CD4-positive, alpha-beta T cell treated with Interleukin-6 for 4 hours (primary cell): ENCODE results near the gene CHIT1.
"Not testable (repeated sequence)": the region's sequence is repeated elsewhere in the genome, so short reads cannot be mapped to it uniquely, and the experiment has no call there.

Experiments used
- DNase-seq: peaks from one replicate; pipeline ENCODE4 v3.0.0-alpha.2; 2020; ENCODE audit warnings: mixed read lengths

The CHIT1 gene

GRCh38 chr1:203265541-203265940, 36.1 kb upstream of the CHIT1 start:
- no peak for DNase-seq

GRCh38 chr1:203264052-203264501, 34.6 kb upstream of the CHIT1 start:
- no peak for DNase-seq

- DNase-seq, result no peak
These were observed 34.0 kb upstream of the CHIT1 start for GRCh38 chr1:203263496-203263895.

GRCh38 chr1:203256636-203257035, 27.2 kb upstream of the CHIT1 start:
- DNase-seq, result not testable (repeated sequence)

- DNase-seq, result not testable (repeated sequence)
These were observed 25.3 kb upstream of the CHIT1 start for GRCh38 chr1:203254782-203255181.

GRCh38 chr1:203252678-203253077, 23.2 kb upstream of the CHIT1 start:
- DNase-seq, result no peak

- DNase-seq, result no peak
These were observed 22.0 kb upstream of the CHIT1 start for GRCh38 chr1:203251466-203251865.

- no peak for DNase-seq
These were observed 21.4 kb upstream of the CHIT1 start for GRCh38 chr1:203250911-203251310.

- no peak for DNase-seq
These were observed 15.3 kb upstream of the CHIT1 start for GRCh38 chr1:203244776-203245175.

GRCh38 chr1:203241708-203242107, 12.2 kb upstream of the CHIT1 start:
- DNase-seq, result not testable (repeated sequence)

- no peak for DNase-seq
These were observed 10.2 kb upstream of the CHIT1 start for GRCh38 chr1:203239526-203240305.

GRCh38 chr1:203239081-203239480, 9.6 kb upstream of the CHIT1 start:
- DNase-seq, result no peak

GRCh38 chr1:203238535-203238934, 9.1 kb upstream of the CHIT1 start:
- no peak for DNase-seq

- not testable (repeated sequence) for DNase-seq
These were observed 5.4 kb upstream of the CHIT1 start for GRCh38 chr1:203234901-203235300.

- no peak for DNase-seq
These were observed 803 bp downstream of the CHIT1 start for GRCh38 chr1:203228670-203229069.

GRCh38 chr1:203227371-203228083, 1.9 kb downstream of the CHIT1 start:
- DNase-seq, result no peak

- DNase-seq, result no peak
These were observed 4.4 kb downstream of the CHIT1 start for GRCh38 chr1:203225071-203225470.

- DNase-seq, result no peak
These were observed 6.3 kb downstream of the CHIT1 start for GRCh38 chr1:203223012-203223775.

GRCh38 chr1:203219934-203220333, 9.5 kb downstream of the CHIT1 start:
- no peak for DNase-seq

GRCh38 chr1:203219171-203219570, 10.3 kb downstream of the CHIT1 start:
- DNase-seq, result no peak

- no peak for DNase-seq
These were observed 11.8 kb downstream of the CHIT1 start for GRCh38 chr1:203217668-203218067.

- DNase-seq, result no peak
These were observed 12.3 kb downstream of the CHIT1 start for GRCh38 chr1:203217139-203217655.
